ENCODE data around the gene SSH2. TPM values are rescaled to one million over a fixed set of nuclear protein-coding genes. Genes with fewer than 3 reads are reported as not detected.
A peak's percentile ranks its signal among the peaks of the same experiment; 100 is the strongest.
"Not testable (repeated sequence)": the region's sequence is repeated elsewhere in the genome, so short reads cannot be mapped to it uniquely, and the experiment has no call there.

Gene SSH2
- total RNA-seq, 1 experiment from 2014 or later = 6.4 TPM

DNA sequence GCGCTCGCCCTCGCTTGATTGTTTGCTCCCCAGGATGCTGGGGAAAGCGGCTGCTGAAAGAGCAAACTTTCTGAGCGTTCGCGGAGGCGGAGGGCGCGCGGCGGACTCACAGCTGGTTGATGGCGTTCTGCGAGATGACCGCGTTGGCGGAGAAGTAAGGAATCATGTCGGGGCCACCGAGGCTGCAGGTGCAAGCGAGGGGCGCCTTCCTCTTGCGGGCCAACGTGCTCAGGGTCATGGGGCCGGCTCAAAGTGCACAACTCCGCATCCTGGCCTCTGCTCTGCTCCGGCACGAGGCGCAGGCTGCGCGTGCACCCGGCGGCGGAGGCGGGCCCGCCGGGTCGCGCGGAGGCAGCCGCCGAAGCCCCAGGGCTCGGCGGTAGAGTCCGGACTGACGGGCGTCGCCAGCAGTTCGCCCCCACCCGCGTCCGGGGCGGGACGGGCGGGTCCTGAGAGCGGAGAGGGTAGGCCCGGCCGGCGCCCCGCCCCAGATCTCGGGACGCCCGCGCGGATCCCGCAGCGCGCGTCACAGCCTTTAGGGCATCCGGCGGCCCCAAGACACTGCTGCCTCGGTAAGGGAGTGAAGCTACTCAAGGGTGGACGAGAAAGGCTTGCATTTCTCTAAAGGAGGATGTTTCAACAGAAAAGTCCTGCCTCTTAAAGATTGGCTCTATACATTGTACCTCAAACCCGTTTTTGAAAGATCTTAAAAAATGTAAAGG lies 168.8 kb downstream of the SSH2 start:
- DNase-seq (ENCODE audit: low spot score) = peak; percentile 44
- in situ Hi-C loops (cut with HindIII; ENCODE audit: low sequenced_read_pairs) = no loop called here

DNA sequence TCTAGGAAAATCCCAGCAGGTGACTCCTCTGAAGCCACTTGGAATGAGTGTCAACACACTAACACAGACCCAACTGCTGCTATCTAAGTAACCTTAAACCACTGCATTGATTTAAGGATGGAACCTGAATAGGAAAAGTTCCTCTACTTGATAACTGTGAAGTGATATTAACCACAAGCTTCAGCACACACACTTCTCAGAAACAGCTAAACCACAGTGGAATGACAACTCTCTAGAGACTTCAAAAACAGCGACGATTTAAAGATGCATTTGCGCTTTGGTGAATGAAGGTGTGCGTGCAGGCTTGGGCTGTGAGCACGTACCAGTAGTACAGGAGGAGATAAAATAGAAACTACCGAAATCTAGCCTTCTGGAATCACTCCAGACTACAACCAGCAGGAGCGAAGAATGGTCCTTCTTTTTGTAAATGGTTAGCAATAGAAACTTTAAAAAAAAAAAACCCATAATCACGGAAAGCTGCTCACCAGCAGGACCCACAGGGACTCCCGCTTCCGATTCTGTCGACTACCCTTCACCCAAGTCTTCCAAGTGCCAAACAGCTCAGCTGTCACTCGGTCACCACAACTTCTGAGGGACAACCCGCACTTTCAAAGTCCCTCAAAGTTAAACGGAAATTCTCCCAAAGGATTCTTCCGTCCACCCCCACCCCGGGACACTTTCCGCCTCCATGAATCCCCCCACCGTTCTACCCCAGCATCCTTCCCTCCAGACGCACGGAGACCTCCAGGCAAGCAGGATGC lies 169.6 kb downstream of the SSH2 start:
- DNase-seq (ENCODE audit: low spot score) = no peak

DNA sequence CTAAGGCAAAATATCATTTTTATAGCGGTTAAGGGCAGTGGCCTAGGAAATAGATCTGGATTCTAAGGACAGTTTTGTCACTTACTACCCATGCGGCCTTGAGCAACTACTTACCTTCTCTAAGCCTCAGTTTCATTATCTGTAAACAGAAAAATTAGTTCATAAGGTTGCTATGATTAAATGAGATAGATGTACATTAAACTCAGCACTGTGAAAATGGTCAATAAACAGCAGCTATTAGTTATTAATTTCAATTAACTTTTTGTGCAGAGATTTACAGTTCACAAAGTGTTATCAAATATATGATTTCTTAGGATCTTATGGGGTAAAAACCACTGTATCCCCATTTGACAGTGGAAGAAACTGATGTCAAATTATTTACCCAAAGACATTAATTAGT lies 171.8 kb downstream of the SSH2 start:
- DNase-seq (ENCODE audit: low spot score) = no peak
- in situ Hi-C loops (cut with HindIII; ENCODE audit: low sequenced_read_pairs) = no loop called here

More for the DNA sequence above, 169.6 kb downstream of the SSH2 start:
- in situ Hi-C loops (cut with HindIII; ENCODE audit: low sequenced_read_pairs) = no loop called here

DNA sequence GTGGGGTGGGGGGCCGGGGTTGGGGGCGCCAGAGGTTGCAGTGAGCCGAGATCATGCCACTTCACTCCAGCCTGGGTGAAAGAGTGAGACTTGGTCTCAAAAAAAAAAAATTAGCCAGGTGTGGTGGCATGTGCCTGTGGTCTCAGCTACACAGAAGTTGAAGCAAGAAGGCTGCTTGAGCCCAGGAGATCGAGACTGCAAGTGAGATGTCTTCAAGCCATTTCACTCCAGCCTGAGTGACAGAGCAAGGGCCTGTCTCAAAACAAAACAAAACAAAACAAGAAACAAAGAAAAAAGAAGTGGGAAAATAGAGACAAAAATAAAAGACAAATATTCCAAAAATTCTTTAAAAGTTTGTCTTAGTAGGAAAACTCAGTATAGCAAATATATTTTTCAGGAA lies 172.2 kb downstream of the SSH2 start:
- no peak for DNase-seq (ENCODE audit: low spot score)
- in situ Hi-C loops (cut with HindIII; ENCODE audit: low sequenced_read_pairs) = no loop called here

DNA sequence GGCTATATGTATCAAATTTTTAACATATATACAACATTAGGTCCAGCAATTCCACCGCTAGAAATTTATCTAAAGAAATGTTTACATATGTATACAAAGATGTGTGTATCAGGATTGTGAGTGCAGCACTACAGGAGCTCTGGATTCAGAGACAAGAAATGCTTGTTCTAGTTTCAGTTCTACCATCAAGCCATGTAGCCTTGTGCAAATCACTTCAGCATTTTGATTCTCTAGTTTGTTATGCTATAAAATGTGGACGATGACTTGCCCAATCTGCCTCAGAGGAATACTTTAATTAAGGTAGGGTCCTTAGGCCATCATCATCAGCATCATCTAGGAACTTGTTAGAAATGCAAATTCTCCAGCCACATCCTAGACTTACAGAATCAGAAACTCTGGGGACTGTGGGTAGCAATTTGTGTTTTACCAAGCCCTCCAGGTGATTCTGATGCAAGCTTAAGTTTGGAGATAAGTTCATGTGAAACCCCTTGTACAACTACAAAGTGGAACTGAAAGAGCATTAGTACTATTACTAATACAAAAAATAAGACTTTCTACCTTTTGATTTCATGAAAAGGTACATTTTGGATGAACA lies 176.1 kb downstream of the SSH2 start:
- in situ Hi-C loops (cut with HindIII; ENCODE audit: low sequenced_read_pairs) = no loop called here
- no peak for DNase-seq (ENCODE audit: low spot score)

DNA sequence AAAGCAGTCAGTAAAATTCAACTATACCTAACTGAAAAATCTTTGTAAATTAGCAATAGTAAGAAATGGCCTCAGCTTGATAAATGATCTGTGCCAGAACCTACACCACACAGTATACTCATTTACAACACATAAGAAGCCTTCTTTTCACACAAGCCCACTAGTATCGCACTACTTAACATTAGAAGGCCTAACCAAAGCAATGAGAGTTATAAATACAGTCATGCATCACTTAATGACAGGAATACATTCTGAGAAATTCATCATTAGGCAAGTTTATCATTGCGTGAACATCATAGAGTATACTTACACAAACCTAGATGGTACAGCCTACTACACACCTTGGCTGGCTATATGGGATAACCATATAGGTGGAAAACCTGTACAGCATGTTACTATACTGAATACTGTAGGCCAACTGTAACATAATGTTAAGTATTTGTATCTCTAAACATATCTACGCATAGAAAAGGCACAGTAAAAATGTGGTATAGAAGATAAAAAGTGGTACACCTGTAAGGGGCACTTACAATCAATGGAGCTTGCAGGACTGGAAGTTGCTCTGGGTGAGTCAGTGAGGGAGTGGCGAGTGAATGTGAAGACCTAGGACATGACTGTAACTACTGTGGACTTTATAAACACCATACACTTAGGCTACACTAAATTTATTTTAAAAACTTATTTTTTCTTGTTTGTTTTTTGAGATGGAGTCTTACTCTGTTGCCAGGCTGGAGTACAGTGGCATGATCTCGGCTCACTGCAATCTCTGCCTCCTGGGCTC lies 180.8 kb downstream of the SSH2 start:
- in situ Hi-C loops (cut with HindIII; ENCODE audit: low sequenced_read_pairs) = no loop called here
- no peak for DNase-seq (ENCODE audit: low spot score)

DNA sequence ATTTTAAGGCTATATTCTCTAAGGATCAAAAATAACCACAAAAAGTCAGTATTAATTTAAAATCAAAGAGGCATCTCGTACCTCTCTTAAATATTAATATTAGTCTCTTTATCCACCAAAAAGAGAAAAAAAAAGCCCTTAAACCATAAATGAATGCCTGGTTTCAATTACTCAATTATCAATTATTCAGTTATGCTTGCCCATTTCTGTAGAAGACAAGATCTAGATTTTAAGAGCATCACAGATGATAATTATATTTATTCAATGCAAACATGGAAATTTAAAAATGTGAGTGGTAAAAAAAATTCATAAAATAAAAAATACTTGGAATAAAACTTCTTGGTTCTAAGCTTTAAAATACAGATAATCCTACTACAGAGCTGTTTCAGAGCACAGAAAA lies 181.6 kb downstream of the SSH2 start:
- in situ Hi-C loops (cut with HindIII; ENCODE audit: low sequenced_read_pairs) = no loop called here
- no peak for DNase-seq (ENCODE audit: low spot score)

DNA sequence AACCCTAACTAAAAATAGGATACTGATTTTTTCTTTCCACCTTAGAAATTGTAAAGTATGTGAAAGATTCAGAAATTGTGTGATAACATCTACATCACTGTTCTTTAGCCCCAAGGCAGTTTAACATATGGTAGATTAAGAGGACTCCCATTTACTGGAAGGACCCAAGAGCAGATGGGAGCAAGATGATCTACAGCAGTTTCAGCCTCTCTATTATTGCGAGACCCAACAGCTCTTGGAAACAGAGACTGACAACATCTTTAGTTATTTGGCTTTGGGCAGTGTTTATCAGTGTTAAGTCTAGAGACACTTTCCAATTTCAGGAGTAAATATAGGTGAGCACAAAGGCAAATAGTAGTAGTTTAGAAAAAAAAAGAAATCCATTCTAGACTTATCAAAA lies 182.4 kb downstream of the SSH2 start:
- peak; percentile 21 for DNase-seq (ENCODE audit: low spot score)
- in situ Hi-C loops (cut with HindIII; ENCODE audit: low sequenced_read_pairs) = no loop called here

DNA sequence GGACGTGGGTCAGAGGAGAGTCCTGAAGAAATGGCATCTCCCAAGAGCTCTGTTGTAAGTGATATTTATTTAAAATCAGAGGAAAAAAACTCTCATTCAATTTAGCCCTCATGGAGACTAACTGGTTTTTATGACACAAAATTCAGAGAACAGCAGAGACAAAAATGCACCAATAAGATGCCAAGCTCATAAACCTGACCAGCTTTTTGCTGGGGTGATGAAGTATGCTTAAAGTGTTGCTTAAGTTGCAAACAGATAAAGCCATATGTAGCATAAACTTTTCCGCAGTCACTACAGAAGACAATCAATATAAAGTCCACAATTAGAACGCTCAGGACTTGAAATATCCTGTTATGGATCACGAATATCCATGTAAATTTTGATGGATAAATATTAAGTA lies 183.4 kb downstream of the SSH2 start:
- in situ Hi-C loops (cut with HindIII; ENCODE audit: low sequenced_read_pairs) = no loop called here
- no peak for DNase-seq (ENCODE audit: low spot score)

DNA sequence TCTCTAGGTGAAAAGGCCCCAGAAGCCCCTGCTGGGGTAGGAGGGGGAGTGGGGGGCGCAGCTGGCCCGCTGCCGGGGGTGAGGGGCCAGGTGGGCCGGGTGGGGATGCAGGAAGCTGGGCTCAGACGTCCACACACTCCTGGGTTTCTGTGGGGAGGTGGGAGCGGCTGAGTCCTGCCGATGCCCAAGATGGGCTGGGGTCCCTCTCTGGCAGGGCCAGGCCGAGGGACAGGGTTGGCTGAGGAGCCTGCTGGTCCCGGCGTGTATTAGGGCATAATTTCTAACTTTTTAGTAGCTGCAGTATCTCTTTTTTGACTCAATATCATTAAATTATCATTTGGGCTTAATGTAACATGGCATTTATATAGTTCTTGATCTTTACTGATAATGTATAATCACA lies 185.9 kb downstream of the SSH2 start:
- no peak for DNase-seq (ENCODE audit: low spot score)
- in situ Hi-C loops (cut with HindIII; ENCODE audit: low sequenced_read_pairs) = no loop called here

DNA sequence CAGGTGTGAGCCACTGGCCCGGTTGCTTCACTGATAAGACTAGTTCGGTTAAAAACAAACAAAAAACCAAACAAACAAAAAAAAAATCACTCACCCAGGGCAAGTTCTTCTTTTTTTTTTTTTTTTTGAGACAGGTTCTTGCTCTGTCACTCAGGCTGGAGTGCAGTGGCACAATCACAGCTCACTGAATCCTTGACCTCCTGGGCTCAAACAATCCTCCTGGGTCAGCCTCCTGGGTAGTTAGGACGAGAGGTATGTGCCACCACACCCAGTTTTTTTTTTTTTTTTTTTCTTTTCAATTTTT lies 187.9 kb downstream of the SSH2 start:
- DNase-seq (ENCODE audit: low spot score) = no peak
- in situ Hi-C loops (cut with HindIII; ENCODE audit: low sequenced_read_pairs) = no loop called here

DNA sequence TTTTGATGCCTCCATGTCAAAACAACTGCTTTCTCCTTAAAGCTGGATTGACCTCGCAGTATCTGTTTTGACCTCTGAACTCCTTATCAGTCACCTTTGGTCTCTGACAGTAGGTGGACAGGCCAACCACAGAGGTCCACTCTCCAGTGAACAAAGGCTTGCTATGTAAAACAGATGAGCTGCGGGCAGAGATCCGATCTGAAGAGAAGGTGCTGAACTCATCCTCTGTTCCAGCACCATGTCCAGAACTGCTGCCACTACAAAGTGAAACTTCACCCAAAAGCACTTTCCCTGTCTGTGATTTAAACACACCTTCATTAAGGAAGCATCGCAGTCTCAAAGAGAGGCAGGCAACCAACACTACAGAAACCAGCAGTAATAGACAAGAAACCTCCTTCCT lies 190.0 kb downstream of the SSH2 start:
- in situ Hi-C loops (cut with HindIII; ENCODE audit: low sequenced_read_pairs) = no loop called here
- no peak for DNase-seq (ENCODE audit: low spot score)

DNA sequence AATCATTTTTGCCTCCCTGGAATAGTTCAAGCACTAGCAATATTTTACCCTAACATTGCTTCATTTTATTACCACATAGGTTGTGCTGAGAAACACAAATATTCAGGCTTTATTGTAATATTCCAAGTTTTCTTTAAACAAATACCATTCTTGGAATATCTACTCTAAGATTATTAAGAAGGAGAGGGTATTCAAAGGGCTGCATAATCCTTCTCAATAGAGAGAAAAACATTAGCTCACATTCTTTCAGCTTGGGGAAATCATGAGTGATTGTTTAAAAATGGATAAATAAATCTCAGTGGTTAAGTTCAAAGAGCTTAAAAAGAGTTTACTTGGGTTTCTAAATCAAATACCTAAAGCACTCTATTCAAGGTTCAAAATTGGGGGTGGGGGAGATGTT lies 195.4 kb downstream of the SSH2 start:
- DNase-seq (ENCODE audit: low spot score) = no peak
- in situ Hi-C loops (cut with HindIII; ENCODE audit: low sequenced_read_pairs) = no loop called here

DNA sequence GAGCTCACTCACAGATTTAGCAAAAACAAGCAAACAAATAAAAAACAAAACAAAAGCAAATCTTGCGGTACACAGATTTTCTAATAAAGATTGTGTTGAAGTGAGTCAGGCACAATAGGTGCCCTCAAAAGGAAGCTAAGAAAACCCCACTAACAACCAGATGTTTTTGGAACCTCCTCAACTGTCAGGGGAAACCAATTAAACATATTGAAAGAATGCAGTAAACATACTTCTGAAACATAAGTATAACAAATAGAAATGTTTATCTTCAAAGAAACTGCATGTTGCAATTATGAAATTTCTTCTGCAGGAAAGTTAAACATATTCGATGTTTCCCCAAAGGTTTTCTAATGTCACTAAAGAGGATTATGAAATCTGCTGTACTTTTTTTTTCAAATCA lies 196.9 kb downstream of the SSH2 start:
- no peak for DNase-seq (ENCODE audit: low spot score)
- in situ Hi-C loops (cut with HindIII; ENCODE audit: low sequenced_read_pairs) = no loop called here

DNA sequence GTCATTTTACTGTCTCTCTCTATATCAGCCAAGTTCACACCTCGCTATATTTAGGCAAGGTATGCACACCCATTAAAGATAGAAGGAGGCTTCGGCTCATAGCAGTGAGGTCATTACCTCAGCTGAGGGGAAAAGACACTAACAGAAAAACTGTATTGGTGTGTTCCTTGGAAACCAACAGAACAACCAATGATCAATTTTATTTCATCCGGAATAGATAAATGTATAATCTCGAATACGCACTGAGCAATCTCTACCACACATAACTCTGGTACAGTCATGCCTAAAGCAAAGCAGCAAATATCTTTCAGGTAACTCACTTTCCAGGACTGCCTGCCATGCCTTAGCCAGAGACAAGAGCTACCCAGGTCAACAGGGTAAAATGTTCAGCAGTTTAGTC lies 197.4 kb downstream of the SSH2 start:
- no peak for DNase-seq (ENCODE audit: low spot score)

DNA sequence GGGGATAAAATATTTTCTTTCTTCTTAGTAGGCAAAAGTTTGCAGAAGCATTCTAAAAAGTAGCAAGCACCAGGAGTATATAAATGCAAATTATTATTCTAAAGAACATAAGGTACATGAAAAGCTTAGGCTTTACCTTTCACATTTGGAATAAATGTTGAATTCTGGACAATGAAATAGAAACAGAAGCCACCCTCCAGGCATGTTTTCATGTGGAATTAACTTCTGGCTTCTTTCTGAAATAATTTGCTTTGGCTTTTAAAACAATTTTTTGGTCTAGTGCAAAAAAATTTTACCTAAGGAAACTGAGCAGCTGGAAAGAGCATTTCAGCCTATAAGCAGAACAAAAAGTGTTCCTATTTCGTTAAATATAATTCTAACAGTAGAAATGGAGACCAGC lies 197.8 kb downstream of the SSH2 start:
- in situ Hi-C loops (cut with HindIII; ENCODE audit: low sequenced_read_pairs) = no loop called here
- no peak for DNase-seq (ENCODE audit: low spot score)

More for the DNA sequence above, 197.4 kb downstream of the SSH2 start:
- in situ Hi-C loops (cut with HindIII; ENCODE audit: low sequenced_read_pairs) = no loop called here

DNA sequence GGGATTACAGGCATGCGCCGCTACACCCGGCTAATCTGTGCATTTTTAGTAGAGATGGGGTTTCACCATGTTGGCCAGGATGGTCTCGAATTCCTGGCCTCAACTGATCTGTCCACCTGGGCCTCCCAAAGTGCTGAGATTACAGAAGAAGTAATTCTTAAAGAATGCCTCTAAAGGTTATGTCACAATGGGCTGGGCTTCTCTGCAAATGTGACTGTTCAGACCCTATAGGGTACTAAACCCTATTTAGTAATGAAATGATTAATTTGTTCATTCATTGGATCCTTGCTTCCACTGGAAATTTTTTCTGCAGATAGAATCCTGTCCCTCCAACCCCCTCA lies 198.5 kb downstream of the SSH2 start:
- in situ Hi-C loops (cut with HindIII; ENCODE audit: low sequenced_read_pairs) = no loop called here
- no peak for DNase-seq (ENCODE audit: low spot score)

DNA sequence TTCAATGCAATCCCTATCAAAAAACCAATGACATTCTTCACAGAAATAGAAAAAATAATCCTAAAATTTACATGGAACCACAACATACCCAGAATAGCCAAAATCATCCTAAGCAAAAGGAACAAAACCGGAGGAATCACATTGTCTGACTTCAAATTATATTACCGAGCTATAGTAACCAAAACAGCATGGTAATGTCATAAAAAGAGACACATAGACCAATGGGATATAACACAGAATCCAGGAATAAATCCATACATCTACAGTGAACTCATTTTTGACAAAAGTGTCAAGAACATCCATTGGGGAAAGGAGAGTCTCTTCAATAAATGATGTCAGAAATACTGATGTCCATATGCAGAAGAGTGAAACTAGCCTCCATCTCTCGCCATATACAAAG lies 201.5 kb downstream of the SSH2 start:
- in situ Hi-C loops (cut with HindIII; ENCODE audit: low sequenced_read_pairs) = no loop called here
- no peak for DNase-seq (ENCODE audit: low spot score)

DNA sequence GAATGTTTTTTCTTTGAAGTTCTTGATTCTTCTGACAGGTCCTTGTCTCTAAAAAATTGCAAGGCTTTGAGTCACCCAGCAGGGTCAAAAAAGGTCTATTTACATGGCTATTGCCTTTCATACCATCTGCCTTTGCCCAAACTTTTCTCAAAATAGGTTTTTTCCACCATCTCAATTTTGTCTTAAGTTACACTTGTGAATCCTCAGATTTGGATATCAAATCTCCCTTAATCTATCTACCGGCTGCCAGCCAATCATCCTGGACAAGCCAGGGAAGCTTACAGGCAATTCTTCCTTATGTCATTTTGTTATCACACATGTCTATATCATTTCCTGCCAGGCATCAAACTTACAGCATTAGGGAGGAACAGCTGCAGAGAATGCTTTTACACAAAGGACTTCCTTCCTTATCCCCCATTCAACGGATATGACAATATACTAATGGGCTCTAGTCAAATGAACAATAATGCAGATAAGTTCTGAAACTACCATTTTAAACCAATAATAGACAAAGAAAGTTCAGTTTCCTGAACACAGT lies 203.2 kb downstream of the SSH2 start:
- in situ Hi-C loops (cut with HindIII; ENCODE audit: low sequenced_read_pairs) = no loop called here
- DNase-seq (ENCODE audit: low spot score) = no peak

DNA sequence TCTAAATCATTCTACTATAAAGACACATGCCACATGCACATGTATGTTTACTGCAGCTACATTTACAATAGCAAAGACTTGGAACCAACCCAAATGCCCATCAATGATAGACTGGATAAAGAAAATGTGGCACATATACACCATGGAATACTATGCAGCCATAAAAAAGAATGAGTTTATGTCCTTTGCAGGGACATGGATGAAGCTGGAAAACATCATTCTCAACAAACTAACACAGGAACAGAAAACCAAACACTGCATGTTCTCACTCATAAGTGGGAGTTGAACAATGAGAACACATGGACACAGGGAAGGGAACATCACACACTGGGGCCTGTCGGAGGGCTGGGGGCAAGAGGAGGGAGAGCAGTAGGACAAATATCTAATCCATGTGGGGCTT lies 204.6 kb downstream of the SSH2 start:
- in situ Hi-C loops (cut with HindIII; ENCODE audit: low sequenced_read_pairs); DNase-seq (ENCODE audit: low spot score): not testable (repeated sequence)
